Right lobe of liver (tissue), 6 donors: ENCODE data around the gene TRAPPC3. TPM values are rescaled to one million over a fixed set of nuclear protein-coding genes. Genes with fewer than 3 reads are reported as not detected.

Experiments used
- ATAC-seq, 4 donors: fragments of 200-7000 bp; cut with Tn5 transposase; one replicate each; pipeline ENCODE4 v1.9.1; 2020; ENCODE audit warnings: mild to moderate bottlenecking in 4 of 4, moderate library complexity in 4 of 4
- DNase-seq, 3 donors: peaks; one replicate each; pipeline ENCODE4 v3.0.0-alpha.2; 2020
- H3K27ac ChIP-seq, 3 donors: fragments of 200-600 bp; one replicate each; pipeline ENCODE4 v1.8.0; 2022
- H3K27me3 ChIP-seq, 2 donors: fragments of 200-600 bp; one replicate each; pipeline ENCODE4 v1.8.0; 2022
- H3K36me3 ChIP-seq, 4 donors: fragments of 200-600 bp; sonication (generic) in 1 of 4; one replicate each; pipeline versions ENCODE4 v1.5.1 to v1.8.0; 2017 to 2022; ENCODE audit warnings: control low read depth in 1 of 4
- H3K4me1 ChIP-seq, 4 donors: fragments of 200-600 bp; sonication (generic) in 1 of 4; one replicate each; pipeline versions ENCODE4 v1.5.1 to v1.8.0; 2017 to 2022; ENCODE audit warnings: control low read depth in 1 of 4
- H3K4me3 ChIP-seq, 3 donors: fragments of 200-600 bp; one replicate each; pipeline ENCODE4 v1.8.0; 2022
- H3K9me3 ChIP-seq, 4 donors: fragments of 200-600 bp; sonication (generic) in 1 of 4; one replicate each; pipeline versions ENCODE4 v1.5.1 to v1.8.0; 2017 to 2022; ENCODE audit warnings: control low read depth in 1 of 4
- CTCF ChIP-seq, 4 donors: fragments of 200-600 bp in 3 of 4; fragments of 450-650 bp in 1 of 4; IDR thresholded peaks; one replicate each; pipeline versions ENCODE4 v1.5.1 to v1.8.0; 2016 to 2022; ENCODE audit warnings: antibody characterized with exemption in 4 of 4, mild to moderate bottlenecking in 2 of 4
- POLR2A ChIP-seq: fragments of 450-650 bp; IDR thresholded peaks from one replicate; pipeline ENCODE4 v1.6.1; 2017; ENCODE audit warnings: antibody characterized with exemption, mild to moderate bottlenecking
- WGBS: methylation state at CpG from one replicate; pipeline ENCODE4 v1.1.6; 2018; ENCODE audit warnings: low coverage, low lambda C conversion rate; ENCODE audit not compliant: insufficient coverage; ENCODE audit errors: missing lambda C conversion rate; 5-methylcytosine and 5-hydroxymethylcytosine counted together
- intact Hi-C, 2 donors: fragments of 100-400 bp; cut with DNase I; formaldehyde crosslinking; loops; one replicate each; pipeline versions ENCODE4 v1.11.2 to v1.14.1; 2022
- total RNA-seq, 6 experiments: library from RNA; depleted of rRNA in 2 of 6; stranded (reverse); fragments of >200 nt in 2 of 6; fragmentation: NEBNext Ultra II Directional in 3 of 6; extraction: Animal tissue kit (Norgen Biotek cat#: 25700) in 3 of 6; gene quantifications; one replicate each; pipeline versions ENCODE4 v1.1.0 to v1.2.4, GENCODE V29; 2016 to 2023
- donor health status: DM: no; HTN: yes; CAD: no.
- donor health status: DM: no; HTN: no; CAD: no.
- donor health status: DM: no; HTN: no; CAD: no.
- donor health status: DM: no; HTN: yes; CAD: no.
- donor health status: DM: no; HTN: yes; CAD: no.

TRAPPC3 gene
- total RNA-seq, 6 experiments from 2014 or later = 26.0 to 52.4 (median 30.9) TPM

DNA sequence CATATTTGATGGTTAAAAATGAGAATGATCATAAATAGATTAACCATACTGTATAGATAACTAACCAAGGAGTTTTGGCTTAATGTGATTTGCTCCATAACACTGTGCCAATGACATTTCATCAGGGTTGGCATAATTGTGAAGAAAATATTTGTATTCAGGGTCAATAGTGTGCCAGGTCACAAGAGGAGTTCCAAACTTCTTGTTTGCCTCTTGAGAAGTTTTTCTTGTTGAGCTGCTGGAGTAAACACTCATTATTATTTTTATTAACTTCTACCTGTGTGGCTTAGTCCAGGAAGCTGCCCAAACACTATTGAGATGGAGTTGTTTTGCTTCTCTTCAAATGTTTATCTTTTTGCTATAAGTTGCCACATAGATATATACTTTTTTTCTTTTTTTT is 14.1 kb upstream of the TRAPPC3 start:
- intact Hi-C loops = no loop called here
- no peak for DNase-seq
- TF ChIP-seq POLR2A (no peak), CTCF (IDR thresholded peaks at IDR 0.05) (no peak)
- H3K4me1 ChIP-seq = peaks cover 0 to 9% (median 1%) of the 10 kb centered on the region in 4 donors
- no peak overlapping the region for H3K27ac ChIP-seq
- H3K27me3 ChIP-seq = no peaks in the 10 kb centered on the region
- ATAC-seq = no peak
- H3K36me3 ChIP-seq = no peaks in the 10 kb centered on the region
- H3K9me3 ChIP-seq = no peaks in the 10 kb centered on the region
- H3K4me3 ChIP-seq = no peak overlapping the region

DNA sequence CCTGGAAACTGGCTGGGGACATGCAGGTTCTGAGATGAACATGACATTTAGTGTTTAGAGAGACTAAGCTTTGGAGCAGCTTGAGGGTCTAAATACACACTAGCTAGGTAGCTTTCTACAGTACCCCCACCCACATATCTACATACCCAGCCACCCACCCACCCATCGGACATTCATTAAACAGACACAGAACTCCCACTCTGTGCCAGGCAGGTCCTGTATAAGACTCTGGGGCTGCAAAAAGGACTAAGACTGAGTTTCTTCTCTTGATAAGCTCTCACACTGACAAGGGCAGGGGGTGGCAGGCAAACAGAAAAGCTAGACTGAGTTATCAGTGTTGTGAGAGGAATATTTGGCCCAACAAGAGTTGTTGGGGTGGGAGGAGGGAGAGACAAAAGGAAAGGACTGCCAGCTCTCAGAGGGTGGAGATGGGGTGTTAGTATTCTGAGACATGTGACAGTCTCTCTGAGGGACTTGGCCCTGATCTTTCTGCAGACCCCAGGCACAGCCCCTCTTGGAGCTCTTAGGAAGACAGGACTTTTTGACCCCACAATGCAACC is 13.5 kb upstream of the TRAPPC3 start:
- no peak overlapping the region for H3K27ac ChIP-seq
- H3K4me3 ChIP-seq = no peak overlapping the region
- H3K27me3 ChIP-seq = no peaks in the 10 kb centered on the region
- 90% methylated on average over 1 of the region's 1 CpG for WGBS
- DNase-seq (no peak), ATAC-seq (no peak)
- H3K36me3 ChIP-seq = no peaks in the 10 kb centered on the region
- H3K4me1 ChIP-seq = peaks cover 0 to 9% (median 1%) of the 10 kb centered on the region in 4 donors
- TF ChIP-seq CTCF (IDR thresholded peaks at IDR 0.05) (no peak), POLR2A (no peak)
- intact Hi-C loops = no loop called here
- no peaks in the 10 kb centered on the region for H3K9me3 ChIP-seq

DNA sequence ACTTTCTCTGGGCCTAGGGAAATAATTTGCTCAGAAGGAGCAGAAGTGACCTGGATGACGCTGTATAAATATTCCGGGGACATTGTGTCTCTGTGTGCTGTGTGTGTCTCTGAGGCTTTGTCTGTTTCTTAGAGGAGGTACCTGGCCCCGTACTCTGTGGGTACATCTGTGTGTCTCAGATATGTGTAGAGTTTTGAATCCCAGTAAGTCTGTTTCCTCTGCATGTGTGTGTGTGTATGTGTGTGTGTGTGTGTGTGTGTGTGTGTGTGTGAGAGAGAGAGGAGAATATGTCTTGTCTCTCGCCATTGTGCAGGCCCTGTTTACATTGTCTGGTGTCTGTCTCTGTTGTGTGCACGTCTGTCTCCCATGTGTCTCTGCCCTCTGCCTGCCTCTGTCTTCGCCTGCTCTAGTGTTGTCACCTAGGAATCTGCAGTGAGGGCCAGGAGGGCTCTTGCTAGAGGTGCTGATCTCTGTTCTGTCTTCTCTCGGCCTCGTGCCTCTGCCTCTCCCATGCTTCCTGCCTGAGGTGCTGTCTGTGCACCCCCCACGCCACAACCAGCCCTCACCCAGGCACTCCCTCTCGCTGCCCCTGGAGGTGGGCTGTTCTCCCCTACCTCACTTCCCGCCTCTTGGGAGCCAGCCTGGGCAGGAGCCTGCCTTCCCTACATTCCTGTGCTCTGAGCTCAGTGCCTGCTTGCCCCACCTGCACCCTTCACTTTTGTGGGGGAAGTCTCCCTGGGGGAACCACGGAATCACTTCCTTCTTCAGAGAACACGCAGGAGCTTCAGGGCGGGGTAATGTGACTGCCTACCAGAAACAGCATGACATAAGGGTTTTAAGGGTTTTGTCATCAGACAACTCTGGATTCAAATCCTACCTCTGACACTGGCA is 12.6 kb upstream of the TRAPPC3 start:
- intact Hi-C loops = no loop called here
- 22% methylated on average over 9 of the region's 14 CpGs for WGBS
- no peak for DNase-seq
- peak; percentile 19 to 51 (median 34) for ATAC-seq
- peaks cover 0 to 9% (median 1%) of the 10 kb centered on the region in 4 donors for H3K4me1 ChIP-seq
- no peak for TF ChIP-seq POLR2A
- no peak for TF ChIP-seq CTCF (IDR thresholded peaks at IDR 0.05)
- no peaks in the 10 kb centered on the region for H3K36me3 ChIP-seq
- H3K27ac ChIP-seq = peak overlapping the region; percentile 58 to 66 (median 65)
- no peaks in the 10 kb centered on the region for H3K9me3 ChIP-seq
- H3K4me3 ChIP-seq = no peak overlapping the region
- H3K27me3 ChIP-seq = no peaks in the 10 kb centered on the region

DNA sequence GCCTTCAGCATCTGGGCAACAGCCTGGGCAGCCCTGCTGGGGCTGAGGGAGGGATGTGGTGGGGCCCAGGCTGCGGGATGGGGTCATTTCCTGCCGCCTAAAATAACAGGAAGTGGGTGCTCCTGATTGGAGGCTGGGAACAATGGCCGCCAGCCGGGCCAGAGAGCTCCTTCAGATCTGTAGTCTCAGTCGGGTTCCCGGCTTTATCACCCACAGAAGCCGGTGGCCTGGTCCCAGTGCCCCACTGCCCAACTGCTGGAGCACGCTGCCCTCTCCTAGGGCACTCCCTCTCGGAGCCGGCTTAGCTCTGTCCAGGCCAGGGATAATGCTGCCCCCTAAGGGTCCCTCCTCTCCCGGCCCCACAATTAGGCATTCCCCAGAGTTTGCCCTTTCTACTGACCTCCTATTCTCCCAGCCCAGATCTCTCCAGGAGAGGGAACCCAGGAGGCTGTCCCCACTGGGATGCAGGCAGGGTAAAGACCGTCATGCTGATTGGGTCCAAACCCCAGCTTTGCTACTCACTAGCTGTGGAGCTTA is 11.7 kb upstream of the TRAPPC3 start:
- peaks cover 0 to 9% (median 1%) of the 10 kb centered on the region in 4 donors for H3K4me1 ChIP-seq
- H3K27me3 ChIP-seq = no peaks in the 10 kb centered on the region
- DNase-seq (peak in 2 of 3 donors; percentile 56 to 69), ATAC-seq (peak; percentile 38 to 48 (median 42))
- H3K36me3 ChIP-seq = no peaks in the 10 kb centered on the region
- peak overlapping the region; percentile 58 to 66 (median 65) for H3K27ac ChIP-seq
- peak overlapping the region; percentile 17 to 26 (median 21) for H3K4me3 ChIP-seq
- 41% methylated on average over 4 of the region's 12 CpGs for WGBS
- intact Hi-C loops = no loop called here
- TF ChIP-seq CTCF (IDR thresholded peaks at IDR 0.05) (no peak), POLR2A (no peak)
- H3K9me3 ChIP-seq = no peaks in the 10 kb centered on the region
